ENCODE measurements around the gene HAP1. TPM values are rescaled to one million over a fixed set of nuclear protein-coding genes. Genes with fewer than 3 reads are reported as not detected.

The HAP1 gene
- total RNA-seq, 3 donors from 2014 or later = 0.12 to 2.8 (median 0.32) TPM

GRCh38 chr17:41697122-41697962, 37.1 kb downstream of the HAP1 start:
- intact Hi-C loops (cut with DNase I, micrococcal nuclease) = no loop called here
- no peaks in the 10 kb centered on the region for H3K9me3 ChIP-seq
- H3K36me3 ChIP-seq (ENCODE audit: low read depth) = no peaks in the 10 kb centered on the region
- peak in 1 of 3 donors; percentile 70 for DNase-seq
- peaks cover 5% of the 10 kb centered on the region for H3K4me1 ChIP-seq (ENCODE audit: low read depth)
- peak; percentile 75 for ATAC-seq
- TF ChIP-seq CTCF (IDR thresholded peaks at IDR 0.05) = no peak
- no peak overlapping the region for H3K4me3 ChIP-seq

- no peak overlapping the region for H3K4me3 ChIP-seq
- H3K9me3 ChIP-seq = no peaks in the 10 kb centered on the region
- ATAC-seq (peak; percentile 72), DNase-seq (no peak)
- intact Hi-C loops (cut with DNase I, micrococcal nuclease) = no loop called here
- H3K36me3 ChIP-seq (ENCODE audit: low read depth) = peaks cover 8% of the 10 kb centered on the region
- peaks cover 5% of the 10 kb centered on the region for H3K4me1 ChIP-seq (ENCODE audit: low read depth)
- TF ChIP-seq CTCF (IDR thresholded peaks at IDR 0.05) = peak; percentile 63
Observed at GRCh38 chr17:41695954-41696757, 38.3 kb downstream of the HAP1 start.

GRCh38 chr17:41695134-41695661, 39.2 kb downstream of the HAP1 start:
- no peak for TF ChIP-seq CTCF (IDR thresholded peaks at IDR 0.05)
- peaks cover 18% of the 10 kb centered on the region for H3K36me3 ChIP-seq (ENCODE audit: low read depth)
- intact Hi-C loops (cut with DNase I, micrococcal nuclease) = no loop called here
- no peak overlapping the region for H3K4me3 ChIP-seq
- no peaks in the 10 kb centered on the region for H3K9me3 ChIP-seq
- H3K4me1 ChIP-seq (ENCODE audit: low read depth) = peaks cover 13% of the 10 kb centered on the region
- ATAC-seq (no peak), DNase-seq (no peak)

GRCh38 chr17:41692722-41693521, 41.5 kb downstream of the HAP1 start:
- H3K36me3 ChIP-seq (ENCODE audit: low read depth) = peaks cover 19% of the 10 kb centered on the region
- H3K9me3 ChIP-seq = no peaks in the 10 kb centered on the region
- ATAC-seq = no peak
- no peak for TF ChIP-seq CTCF (IDR thresholded peaks at IDR 0.05)
- no peak overlapping the region for H3K4me3 ChIP-seq
- peaks cover 20% of the 10 kb centered on the region for H3K4me1 ChIP-seq (ENCODE audit: low read depth)
- DNase-seq = no peak
- intact Hi-C loops (cut with DNase I, micrococcal nuclease) = no loop called here
